ENCODE data around the gene TRAPPC6A. TPM values are rescaled to one million over a fixed set of nuclear protein-coding genes. Genes with fewer than 3 reads are reported as not detected.
A peak's percentile ranks its signal among the peaks of the same experiment; 100 is the strongest.

The TRAPPC6A gene
- total RNA-seq, 1 donor from 2014 or later, result 42.8 TPM

DNA sequence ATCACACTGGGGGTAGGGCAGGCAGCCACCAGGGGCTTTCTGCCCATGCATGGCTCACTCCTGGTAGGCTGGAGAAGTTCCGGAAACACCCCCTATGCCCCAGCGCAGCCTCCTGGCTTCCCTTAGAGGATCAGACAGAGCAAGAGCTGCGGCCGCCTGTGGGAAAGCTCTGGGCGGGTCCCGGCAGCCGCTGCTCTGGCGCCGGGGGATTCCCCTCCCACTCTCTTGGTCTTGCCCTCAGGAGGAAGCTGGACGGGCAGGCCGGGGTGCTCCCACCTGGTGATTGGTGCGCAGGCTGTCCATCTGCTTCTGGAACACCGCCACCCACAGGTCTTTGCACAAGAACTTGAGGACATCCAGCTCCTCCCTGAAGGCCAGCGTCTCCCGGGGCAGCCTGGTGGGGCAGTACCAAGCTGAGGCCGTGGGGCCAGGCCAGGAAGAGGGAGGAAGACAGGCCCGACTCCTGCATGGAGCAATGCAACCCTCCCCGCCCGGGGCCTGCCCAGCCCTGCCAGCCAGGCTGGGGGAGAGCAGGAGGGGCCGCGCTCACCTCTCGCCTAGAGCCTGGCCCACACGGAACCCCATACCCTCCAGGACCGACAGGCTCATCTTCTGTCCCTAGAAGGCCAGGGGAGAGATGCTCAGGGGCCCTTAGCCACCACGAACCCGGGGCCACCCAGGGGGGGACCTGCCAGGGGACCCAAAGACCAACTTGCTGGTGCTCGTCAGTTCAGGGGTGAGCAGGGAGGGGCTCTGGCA, 13.3 kb downstream of the TRAPPC6A start:
- H3K4me1 Mint-ChIP-seq, result peaks cover 25% of the 10 kb centered on the region
- H3K4me3 Mint-ChIP-seq, result no peak overlapping the region
- peaks cover 6% of the 10 kb centered on the region for H3K27me3 Mint-ChIP-seq (ENCODE audit: low read depth)
- no peaks in the 10 kb centered on the region for H3K36me3 Mint-ChIP-seq
- no peaks in the 10 kb centered on the region for H3K9me3 Mint-ChIP-seq
- peak; percentile 28 to 53 for DNase-seq (ENCODE audit: low spot score in 2 of 2, unreplicated experiment in 2 of 2)
- TF ChIP-seq, protein P1, sequence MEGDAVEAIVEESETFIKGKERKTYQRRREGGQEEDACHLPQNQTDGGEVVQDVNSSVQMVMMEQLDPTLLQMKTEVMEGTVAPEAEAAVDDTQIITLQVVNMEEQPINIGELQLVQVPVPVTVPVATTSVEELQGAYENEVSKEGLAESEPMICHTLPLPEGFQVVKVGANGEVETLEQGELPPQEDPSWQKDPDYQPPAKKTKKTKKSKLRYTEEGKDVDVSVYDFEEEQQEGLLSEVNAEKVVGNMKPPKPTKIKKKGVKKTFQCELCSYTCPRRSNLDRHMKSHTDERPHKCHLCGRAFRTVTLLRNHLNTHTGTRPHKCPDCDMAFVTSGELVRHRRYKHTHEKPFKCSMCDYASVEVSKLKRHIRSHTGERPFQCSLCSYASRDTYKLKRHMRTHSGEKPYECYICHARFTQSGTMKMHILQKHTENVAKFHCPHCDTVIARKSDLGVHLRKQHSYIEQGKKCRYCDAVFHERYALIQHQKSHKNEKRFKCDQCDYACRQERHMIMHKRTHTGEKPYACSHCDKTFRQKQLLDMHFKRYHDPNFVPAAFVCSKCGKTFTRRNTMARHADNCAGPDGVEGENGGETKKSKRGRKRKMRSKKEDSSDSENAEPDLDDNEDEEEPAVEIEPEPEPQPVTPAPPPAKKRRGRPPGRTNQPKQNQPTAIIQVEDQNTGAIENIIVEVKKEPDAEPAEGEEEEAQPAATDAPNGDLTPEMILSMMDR (IDR thresholded peaks at IDR 0.05; ENCODE audit: unreplicated experiment), result no peak
- no peak overlapping the region for H3K27ac Mint-ChIP-seq

DNA sequence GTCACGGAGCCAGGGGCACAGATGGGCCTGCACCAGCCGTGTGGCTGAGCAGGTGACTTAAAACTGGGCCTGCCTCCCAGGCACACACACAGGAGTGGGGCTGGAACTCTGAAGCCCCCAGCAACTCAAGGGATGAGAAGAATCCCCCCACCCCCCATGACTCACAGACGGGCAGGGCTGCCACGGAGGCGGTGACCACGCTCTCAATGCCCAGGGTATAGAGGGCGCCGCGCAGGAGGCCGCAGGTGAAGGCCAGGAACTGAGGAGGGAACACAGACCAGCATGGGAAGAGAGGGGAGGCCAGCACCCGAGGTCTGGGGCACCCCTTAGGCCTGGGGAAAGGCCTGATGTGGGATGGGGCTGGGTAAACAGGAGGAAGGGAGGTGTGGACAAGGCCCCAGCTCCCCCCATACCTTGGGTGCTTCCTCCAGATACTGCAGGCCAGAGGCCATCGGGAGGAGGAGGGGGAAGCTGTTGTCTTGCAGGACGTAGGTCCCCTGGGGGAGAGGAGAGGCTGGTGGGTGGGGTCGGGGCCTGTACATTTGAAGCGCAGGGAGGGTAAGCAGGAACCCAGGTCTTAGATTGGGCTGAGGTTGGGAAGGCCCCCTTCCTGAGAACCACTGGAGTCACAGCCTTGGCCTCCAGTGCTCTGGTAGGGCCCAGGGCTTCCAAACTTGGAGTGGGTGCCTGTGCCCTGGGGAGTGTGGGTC, 14.1 kb downstream of the TRAPPC6A start:
- Mint-ChIP-seq H3K36me3 (no peaks in the 10 kb centered on the region), H3K9me3 (no peaks in the 10 kb centered on the region), H3K27me3 (ENCODE audit: low read depth) (peaks cover 6% of the 10 kb centered on the region), H3K4me1 (peaks cover 25% of the 10 kb centered on the region), H3K4me3 (no peak overlapping the region), H3K27ac (no peak overlapping the region)
- no peak for DNase-seq (ENCODE audit: low spot score in 2 of 2, unreplicated experiment in 2 of 2)
- TF ChIP-seq, protein P1 (IDR thresholded peaks at IDR 0.05; ENCODE audit: unreplicated experiment), result no peak

DNA sequence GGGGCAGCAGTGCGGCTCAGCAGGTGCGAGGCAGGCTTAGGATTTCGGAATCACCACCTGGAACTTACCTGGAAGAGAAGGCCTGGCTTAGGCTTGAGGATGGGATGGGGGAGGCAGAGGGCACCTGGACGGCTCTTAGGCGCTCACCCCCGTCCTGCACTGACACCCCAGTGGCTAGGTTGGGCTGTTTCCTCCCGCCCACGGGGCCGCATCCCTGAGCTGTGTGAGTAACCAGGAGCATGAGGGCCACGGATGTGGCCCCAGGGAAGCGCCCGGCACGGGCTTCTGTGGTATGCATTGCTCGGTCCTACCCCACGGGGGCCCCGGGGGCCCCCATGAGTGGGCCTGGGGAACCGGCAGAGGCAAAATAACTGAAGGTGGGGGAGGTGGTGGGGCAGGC, 14.9 kb downstream of the TRAPPC6A start:
- Mint-ChIP-seq H3K27me3 (ENCODE audit: low read depth) (peaks cover 6% of the 10 kb centered on the region), H3K36me3 (no peaks in the 10 kb centered on the region), H3K9me3 (no peaks in the 10 kb centered on the region), H3K4me1 (peaks cover 25% of the 10 kb centered on the region), H3K4me3 (no peak overlapping the region), H3K27ac (no peak overlapping the region)
- TF ChIP-seq, protein P1 (IDR thresholded peaks at IDR 0.05; ENCODE audit: unreplicated experiment), result no peak
- DNase-seq (ENCODE audit: low spot score in 2 of 2, unreplicated experiment in 2 of 2), result no peak

DNA sequence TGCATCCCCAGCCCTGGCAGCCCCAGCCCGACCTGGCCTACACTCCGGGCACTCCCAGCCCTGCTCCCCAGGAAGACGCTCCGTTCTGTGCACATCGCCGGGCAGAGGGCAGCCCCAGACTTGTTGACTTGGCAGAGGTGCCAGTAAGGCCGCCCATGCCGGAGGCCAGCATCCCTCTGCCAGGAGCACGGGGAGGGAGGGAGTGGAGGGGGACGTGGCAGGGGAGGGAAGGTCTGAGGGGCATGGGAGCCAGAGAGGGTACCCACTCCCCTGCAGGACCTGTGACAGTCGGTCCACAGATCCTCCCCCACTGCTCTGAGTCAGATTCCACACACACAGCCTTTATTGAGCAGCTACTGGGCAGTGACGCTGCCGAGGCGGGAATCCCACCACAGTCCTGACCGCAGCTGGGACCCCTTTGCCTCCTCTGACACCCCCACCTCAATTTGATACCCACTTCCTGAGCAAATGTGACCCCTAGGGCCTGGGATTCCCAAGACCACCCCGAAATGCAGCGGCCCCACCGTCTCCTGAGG, 15.4 kb downstream of the TRAPPC6A start:
- no peak overlapping the region for H3K27ac Mint-ChIP-seq
- DNase-seq (ENCODE audit: low spot score in 2 of 2, unreplicated experiment in 2 of 2), result no peak
- H3K4me3 Mint-ChIP-seq, result no peak overlapping the region
- H3K36me3 Mint-ChIP-seq, result no peaks in the 10 kb centered on the region
- no peaks in the 10 kb centered on the region for H3K9me3 Mint-ChIP-seq
- H3K4me1 Mint-ChIP-seq, result peaks cover 25% of the 10 kb centered on the region
- H3K27me3 Mint-ChIP-seq (ENCODE audit: low read depth), result peaks cover 9% of the 10 kb centered on the region
- TF ChIP-seq, protein P1 (IDR thresholded peaks at IDR 0.05; ENCODE audit: unreplicated experiment), result no peak

DNA sequence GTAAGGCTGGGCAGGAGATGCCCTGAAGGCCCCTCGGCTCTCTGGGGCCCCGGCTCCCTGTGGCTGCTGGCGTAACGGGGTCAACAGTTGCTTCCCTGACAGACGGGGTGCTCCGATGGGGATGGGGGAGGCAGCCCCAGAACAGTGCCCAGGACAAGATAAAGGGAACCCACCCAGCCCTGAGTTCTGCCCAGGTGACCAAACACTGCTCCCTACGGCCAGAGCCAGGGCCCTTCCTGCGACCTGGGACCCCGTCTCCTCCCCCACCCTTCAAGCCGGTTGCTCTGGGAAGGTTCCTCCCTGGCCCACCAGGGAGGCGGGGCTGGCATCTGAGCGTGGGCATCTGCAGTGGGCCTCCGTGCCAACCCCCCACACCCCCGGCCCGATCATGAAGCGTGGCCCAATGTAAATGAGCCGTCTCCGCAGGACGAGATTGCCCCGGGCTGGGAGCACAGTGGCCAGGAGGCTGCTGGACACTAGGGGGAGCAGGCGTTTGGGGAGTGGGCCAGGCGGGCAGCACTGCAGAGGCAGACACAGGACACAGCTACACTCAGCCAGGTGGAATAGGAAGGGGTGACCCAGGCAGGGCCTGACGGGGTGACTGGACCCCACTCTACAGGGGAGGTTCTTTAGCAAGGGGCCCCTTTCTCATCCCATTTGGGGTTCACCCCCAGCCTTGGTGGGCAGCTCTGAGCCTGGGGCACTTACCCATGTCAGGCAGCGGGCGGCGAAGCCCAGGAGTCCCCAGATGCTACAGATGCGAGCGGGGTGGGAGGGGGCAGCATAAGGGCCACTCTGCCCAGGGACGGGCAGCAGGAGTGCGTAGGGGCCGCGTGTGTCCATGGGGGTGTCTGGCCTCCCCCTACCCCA, 16.1 kb downstream of the TRAPPC6A start:
- Mint-ChIP-seq H3K27ac (no peak overlapping the region), H3K9me3 (no peaks in the 10 kb centered on the region)
- TF ChIP-seq, protein P1 (IDR thresholded peaks at IDR 0.05; ENCODE audit: unreplicated experiment), result peak; percentile 47

More for the DNA sequence above, 16.1 kb downstream of the TRAPPC6A start:
- Mint-ChIP-seq H3K4me3 (no peak overlapping the region), H3K27me3 (ENCODE audit: low read depth) (peaks cover 13% of the 10 kb centered on the region), H3K36me3 (no peaks in the 10 kb centered on the region), H3K4me1 (peaks cover 25% of the 10 kb centered on the region)
- DNase-seq (ENCODE audit: low spot score in 2 of 2, unreplicated experiment in 2 of 2), result peak in 1 of 2 experiments; percentile 68
